Measurements from ENCODE around the gene FNIP1.

DNA sequence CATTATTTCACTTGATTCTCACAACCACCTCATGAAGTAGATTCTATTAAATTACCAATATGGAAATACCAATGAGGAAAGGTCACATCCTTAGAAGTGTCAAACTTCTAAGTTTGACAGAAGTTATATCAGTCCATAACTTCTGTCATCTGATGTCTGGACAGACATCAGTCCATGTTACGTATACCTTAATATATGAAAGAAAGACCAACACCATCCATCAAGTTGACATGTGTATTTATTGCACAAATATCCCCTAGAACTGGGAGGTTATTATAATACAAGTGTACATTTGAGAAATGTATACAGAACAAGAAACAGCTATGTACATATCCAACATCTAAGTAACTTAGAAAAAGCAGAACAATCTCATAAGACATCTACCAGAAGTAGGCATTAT lies 155.3 kb downstream of the FNIP1 start:
- TF ChIP-seq CTCF (IDR thresholded peaks at IDR 0.05; ENCODE audit: control extremely low read depth in 1 of 3, insufficient read depth in 1 of 3, low read depth in 1 of 3, low read length in 3 of 3) = no peak
- no peak for TF ChIP-seq SIN3A (conservative IDR thresholded peaks at IDR 0.05 in 1 of 2, IDR thresholded peaks at IDR 0.05 in 1 of 2; ENCODE audit: low read depth in 1 of 2, low read length in 2 of 2)
- TF ChIP-seq POLR2AphosphoS5 (IDR thresholded peaks at IDR 0.05; ENCODE audit: low read depth, low read length) = no peak
